Activated T-cell treated with anti-CD3 and anti-CD28 coated beads, Interleukin-2, amount 50 U/mL, for 48 hours (primary cell): ENCODE measurements around the gene P3H2.
"Not testable (repeated sequence)": the region's sequence is repeated elsewhere in the genome, so short reads cannot be mapped to it uniquely, and the experiment has no call there.

Experiments used
- DNase-seq, 2 experiments: peaks; one replicate each; pipeline ENCODE4 v3.0.0-alpha.2; 2020

P3H2 gene

DNA sequence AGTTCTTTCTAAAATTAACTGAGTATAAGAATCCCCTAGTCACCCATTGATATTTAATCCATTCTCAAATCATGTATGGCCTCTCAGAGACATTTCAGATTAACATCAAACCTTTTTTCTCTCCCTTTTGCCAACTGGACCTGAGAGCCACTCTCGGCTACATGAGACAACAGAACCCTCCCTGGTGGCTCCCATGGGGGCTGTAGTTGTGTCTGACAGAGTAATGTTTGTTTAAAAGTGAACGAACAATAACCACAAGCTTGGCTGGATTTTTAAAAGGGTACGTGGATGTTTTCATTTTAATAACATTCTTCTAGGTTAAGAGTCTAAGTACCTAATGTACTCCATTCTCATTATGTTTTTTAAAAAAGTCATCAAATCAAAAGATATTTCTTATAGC is 37.1 kb downstream of the P3H2 start:
- DNase-seq: no peak

DNA sequence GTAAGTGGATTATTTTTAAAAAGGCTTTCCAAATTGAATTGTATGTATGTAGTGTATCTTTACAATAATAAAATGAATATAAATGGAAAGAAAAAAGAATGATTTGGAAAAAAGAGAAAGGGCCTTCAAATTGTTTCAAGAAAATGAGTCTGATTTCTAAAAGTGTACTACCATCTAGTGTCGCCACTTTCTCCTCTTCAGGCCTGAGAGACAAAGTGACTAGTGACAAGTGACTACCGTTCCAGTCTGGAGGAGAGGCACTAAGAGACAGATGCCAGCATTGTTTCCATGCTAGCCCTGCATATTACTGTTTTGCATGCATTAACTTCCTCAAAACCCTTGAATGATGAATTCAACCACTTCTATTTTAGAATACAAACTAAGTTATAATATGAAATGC is 39.3 kb downstream of the P3H2 start:
- no peak for DNase-seq

DNA sequence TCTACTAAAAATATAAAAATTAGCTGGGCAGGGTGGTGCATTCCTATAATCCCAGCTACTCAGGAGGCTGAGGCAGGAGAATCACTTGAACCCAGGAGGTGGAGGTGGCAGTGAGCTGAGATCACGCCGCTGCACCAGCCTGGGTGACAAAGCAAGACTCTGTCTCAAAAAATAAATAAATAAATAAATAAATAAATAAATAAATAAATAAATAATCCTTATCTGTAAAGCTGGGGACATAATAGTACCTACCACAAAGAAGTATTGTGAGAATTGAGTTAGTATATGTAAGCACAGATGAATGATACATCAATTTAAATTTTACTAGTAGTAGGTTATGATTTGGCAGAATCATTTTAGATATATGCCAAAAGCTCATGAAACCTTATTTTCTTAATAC is 41.5 kb downstream of the P3H2 start:
- DNase-seq: not testable (repeated sequence)

DNA sequence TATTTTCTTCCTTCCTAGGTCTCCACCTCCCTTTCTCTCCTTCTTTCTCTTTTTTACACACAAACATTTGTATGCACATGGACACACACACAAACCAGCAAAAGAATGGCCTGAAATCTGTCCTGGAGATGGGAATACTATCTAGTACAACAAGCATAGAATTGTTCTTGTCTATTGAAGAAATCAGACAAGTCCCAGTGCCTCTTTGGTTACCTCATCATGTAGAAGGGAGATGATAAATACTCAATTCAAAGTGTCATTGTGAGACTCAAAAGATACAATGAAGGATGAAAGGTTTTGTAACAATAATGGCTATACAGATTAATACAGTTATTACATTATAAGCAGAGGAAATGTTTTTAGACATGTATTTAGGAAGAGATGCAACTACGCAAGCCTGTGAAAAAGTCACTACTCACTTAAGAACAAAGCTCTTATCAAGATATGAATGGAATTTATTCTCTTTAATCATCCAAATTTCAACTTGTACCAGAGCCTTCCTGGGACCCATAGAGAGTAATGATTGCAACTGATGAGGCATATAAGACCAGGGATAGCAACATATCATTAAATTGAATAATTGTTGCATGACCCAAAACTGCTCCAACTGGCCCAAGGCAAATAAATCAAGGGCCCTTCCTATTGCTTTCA is 43.2 kb downstream of the P3H2 start:
- DNase-seq: no peak

GRCh38 chr3:190076601-190077394 is 43.9 kb downstream of the P3H2 start:
- DNase-seq: no peak

GRCh38 chr3:190076136-190076535 is 44.6 kb downstream of the P3H2 start:
- DNase-seq: no peak

DNA sequence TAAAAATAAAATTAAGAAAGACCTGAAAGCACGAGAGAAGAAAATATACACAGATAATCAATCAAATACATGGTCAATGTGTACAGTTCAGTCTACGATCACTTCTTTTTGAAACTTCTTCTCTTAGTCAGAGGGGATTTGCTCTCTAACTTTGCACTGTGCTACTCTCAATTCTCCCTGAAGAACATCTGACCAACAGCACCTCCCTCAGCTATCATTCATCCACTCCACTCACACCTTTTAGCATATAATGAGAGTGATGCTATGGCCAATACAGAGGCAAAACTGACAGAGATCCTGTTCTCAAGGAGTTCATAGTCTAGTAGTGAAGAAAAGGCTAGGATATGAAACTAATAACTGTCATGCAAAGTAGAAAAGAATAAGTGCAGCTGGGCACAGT is 45.9 kb downstream of the P3H2 start:
- no peak for DNase-seq

DNA sequence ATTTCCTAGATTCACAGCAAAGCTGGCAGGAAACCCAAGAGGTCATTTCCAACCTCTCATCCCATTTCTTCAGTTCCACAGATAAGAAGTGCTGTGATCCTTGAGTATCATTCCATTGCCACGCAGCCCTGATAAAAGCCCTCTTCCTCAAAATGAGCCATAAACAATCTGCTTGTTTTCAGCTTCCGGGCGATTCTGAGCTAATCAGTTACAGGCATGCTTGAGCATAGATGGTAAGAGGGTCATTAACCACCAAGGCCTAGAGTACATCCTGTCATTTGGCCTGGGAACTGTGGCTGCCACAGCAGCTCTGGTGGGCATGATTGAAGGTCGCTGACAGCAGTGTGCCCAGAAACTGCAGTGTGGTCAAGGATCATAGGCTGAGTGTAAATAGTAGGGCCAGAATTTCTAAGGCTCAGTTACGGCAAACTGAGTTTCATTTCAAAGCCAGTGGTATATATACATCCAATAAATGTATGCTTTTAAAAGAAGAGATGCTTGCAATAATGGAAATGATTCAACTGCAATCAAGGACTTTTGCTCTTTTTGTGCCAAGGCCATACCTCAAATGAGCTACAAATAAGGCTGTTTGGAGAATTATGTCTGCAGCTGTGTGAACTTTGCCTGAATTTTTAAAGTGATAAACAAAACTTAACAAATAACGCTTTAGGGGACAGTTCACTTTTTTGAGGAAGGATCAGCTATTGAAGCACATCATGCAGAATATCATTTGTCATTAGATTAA is 47.3 kb downstream of the P3H2 start:
- DNase-seq: no peak

GRCh38 chr3:190072856-190073255 is 47.8 kb downstream of the P3H2 start:
- DNase-seq: no peak

DNA sequence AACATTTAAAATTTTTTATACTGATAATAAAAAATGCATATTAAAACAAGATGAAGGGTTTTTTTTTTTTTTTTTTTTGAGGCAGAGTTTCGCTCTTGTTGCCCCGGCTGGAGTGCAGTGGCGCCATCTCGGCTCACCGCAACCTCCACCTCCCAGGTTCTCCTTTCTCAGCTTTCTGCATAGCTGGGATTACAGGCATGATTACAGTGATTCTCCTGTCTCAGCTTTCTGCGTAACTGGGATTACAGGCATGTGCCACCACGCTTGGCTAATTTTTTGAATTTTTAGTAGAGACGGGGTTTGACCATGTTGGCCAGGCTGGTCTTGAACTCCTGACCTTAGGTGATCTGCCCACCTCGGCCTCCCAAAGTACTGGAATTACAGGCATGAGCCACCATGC is 48.8 kb downstream of the P3H2 start:
- not testable (repeated sequence) for DNase-seq

- no peak for DNase-seq
Measured at GRCh38 chr3:190070622-190071347, 49.9 kb downstream of the P3H2 start.

GRCh38 chr3:190065204-190065603 is 55.5 kb downstream of the P3H2 start:
- no peak for DNase-seq

DNA sequence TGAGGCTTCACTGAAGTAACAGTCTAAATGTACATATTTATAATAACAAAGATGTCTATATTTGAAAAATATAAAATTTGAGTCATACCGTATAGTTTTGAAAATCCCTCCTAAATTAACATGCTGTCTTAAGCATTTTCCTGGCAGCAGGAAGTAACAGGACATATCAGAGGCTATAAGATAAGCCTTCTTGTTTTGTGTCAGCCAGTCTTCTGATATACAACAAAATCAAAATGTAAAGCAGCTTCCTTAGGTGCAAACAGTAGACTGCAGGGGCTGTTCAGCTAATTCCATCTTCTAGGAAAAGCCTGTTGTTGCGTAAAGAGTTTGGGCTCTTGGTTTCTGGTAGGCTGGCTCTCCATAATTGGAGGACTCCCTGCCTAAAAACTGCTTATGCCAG is 56.0 kb downstream of the P3H2 start:
- DNase-seq: no peak

GRCh38 chr3:190064112-190064511 is 56.6 kb downstream of the P3H2 start:
- DNase-seq: no peak

GRCh38 chr3:190063490-190063889 is 57.2 kb downstream of the P3H2 start:
- DNase-seq: no peak

GRCh38 chr3:190060192-190060775 is 60.4 kb downstream of the P3H2 start:
- no peak for DNase-seq

GRCh38 chr3:190059242-190059590 is 61.5 kb downstream of the P3H2 start:
- no peak for DNase-seq

- DNase-seq: no peak
Measured at GRCh38 chr3:190058521-190059241, 62.0 kb downstream of the P3H2 start.

- DNase-seq: no peak
Measured at GRCh38 chr3:190056742-190057141, 64.0 kb downstream of the P3H2 start.

DNA sequence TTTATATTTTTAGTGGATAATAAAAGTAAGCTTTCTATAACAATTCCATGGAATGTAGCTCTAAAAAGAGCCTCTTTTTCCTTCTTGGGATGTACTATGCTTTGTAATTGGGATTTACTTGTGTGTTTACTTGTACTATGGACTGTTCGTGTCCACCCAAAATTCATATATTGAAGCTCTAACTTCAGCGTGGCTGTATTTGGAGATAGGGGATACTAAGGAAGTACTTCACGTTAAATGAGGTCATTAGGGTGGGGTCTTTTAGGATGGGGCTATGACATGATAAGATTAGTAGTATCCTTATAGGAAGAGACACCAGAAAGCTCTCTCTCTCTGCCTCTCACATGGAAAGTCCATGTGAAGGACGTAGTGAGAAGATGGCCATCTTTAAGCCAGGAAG is 64.9 kb downstream of the P3H2 start:
- no peak for DNase-seq

- no peak for DNase-seq
Measured at GRCh38 chr3:190053919-190054672, 66.6 kb downstream of the P3H2 start.
